Right hindlimb (tissue), 1 donor: ENCODE measurements around the gene PSMB1.
A peak's percentile ranks its signal among the peaks of the same experiment; 100 is the strongest.

ENCODE experiments used
- DNase-seq: peaks from one replicate; pipeline ENCODE4 v3.0.0-alpha.2; 2018

Gene PSMB1

GRCh38 chr6:170552765-170553533 is at the start of gene PSMB1:
Gene PSMB1 (minus strand): TSS chr6:170553307. CDS start chr6:170553242, 65 bp downstream.
- DNase-seq: peak; percentile 96

GRCh38 chr6:170597278-170597677 is 44.2 kb upstream of the PSMB1 start:
- no peak for DNase-seq

GRCh38 chr6:170596426-170596825 is 43.3 kb upstream of the PSMB1 start:
- DNase-seq: no peak

GRCh38 chr6:170590725-170591124 is 37.6 kb upstream of the PSMB1 start:
- DNase-seq: no peak

- DNase-seq: no peak
Measured at GRCh38 chr6:170584954-170585498, 31.9 kb upstream of the PSMB1 start.

- peak; percentile 95 for DNase-seq
Measured at GRCh38 chr6:170584181-170584953, 31.3 kb upstream of the PSMB1 start, which contains the start of gene PDCD2. Gene PDCD2 (minus strand): TSS chr6:170584637. CDS start chr6:170584581, 56 bp downstream.

- no peak for DNase-seq
Measured at GRCh38 chr6:170583756-170584180, 30.7 kb upstream of the PSMB1 start.

GRCh38 chr6:170578909-170579308 is 25.8 kb upstream of the PSMB1 start:
- DNase-seq: no peak

- DNase-seq: no peak
Measured at GRCh38 chr6:170575250-170575649, 22.1 kb upstream of the PSMB1 start.

- no peak for DNase-seq
Measured at GRCh38 chr6:170572704-170573466, 19.8 kb upstream of the PSMB1 start.

- no peak for DNase-seq
Measured at GRCh38 chr6:170564936-170565530, 11.9 kb upstream of the PSMB1 start.

- no peak for DNase-seq
Measured at GRCh38 chr6:170561555-170561954, 8.4 kb upstream of the PSMB1 start.

- no peak for DNase-seq
Measured at GRCh38 chr6:170555305-170555704, 2.2 kb upstream of the PSMB1 start.

GRCh38 chr6:170554796-170555137 is 1.7 kb upstream of the PSMB1 start:
- DNase-seq: no peak

- DNase-seq: peak; percentile 98
Measured at GRCh38 chr6:170554013-170554795, 1.1 kb upstream of the PSMB1 start, which contains the start of gene TBP. Gene TBP (plus strand): TSS chr6:170554369. CDS start chr6:170557030, 2,661 bp downstream.

- no peak for DNase-seq
Measured at GRCh38 chr6:170553534-170554012, 466 bp upstream of the PSMB1 start.

GRCh38 chr6:170545405-170545804 is 7.7 kb downstream of the PSMB1 start:
- DNase-seq: no peak

GRCh38 chr6:170542031-170542719 is 10.9 kb downstream of the PSMB1 start:
- DNase-seq: no peak

GRCh38 chr6:170537329-170537728 is 15.8 kb downstream of the PSMB1 start:
- DNase-seq: no peak

- DNase-seq: no peak
Measured at GRCh38 chr6:170536671-170537070, 16.4 kb downstream of the PSMB1 start.

GRCh38 chr6:170535004-170535403 is 18.1 kb downstream of the PSMB1 start:
- DNase-seq: no peak
